ENCODE results near the gene TNFRSF14. TPM values are rescaled to one million over a fixed set of nuclear protein-coding genes. Genes with fewer than 3 reads are reported as not detected.
"Not testable (repeated sequence)": the region's sequence is repeated elsewhere in the genome, so short reads cannot be mapped to it uniquely, and the experiment has no call there.

The TNFRSF14 gene
- total RNA-seq, 2 donors from 2014 or later = 25.9 to 58.3 TPM

DNA sequence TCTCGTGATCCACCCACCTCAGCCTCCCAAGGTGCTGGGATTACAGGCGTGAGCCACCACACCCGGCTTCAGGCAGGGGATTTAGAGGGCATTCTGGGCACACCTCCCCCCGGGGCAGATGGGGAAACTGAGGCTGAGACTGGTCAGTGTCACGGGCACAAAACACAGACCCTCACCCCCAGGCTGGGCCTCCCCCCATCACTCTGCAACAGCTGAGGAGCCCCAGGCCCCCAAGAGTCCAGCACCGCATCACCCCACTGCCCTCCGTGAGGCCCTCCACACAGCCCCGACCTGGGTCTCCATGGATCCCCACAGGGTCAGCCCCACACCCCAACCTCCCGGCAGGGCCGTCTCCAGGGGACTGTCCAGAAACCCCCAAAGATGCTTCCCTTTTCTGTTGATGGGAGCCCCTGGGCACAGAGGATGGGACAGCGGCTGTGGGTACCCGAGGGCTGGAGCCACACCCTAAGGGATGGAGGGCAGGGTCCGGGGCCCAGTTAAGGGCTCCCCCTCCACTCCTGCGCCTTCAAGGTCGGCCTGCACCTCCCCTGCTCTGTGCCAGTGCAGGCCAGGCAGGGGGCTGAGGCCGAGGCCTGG is 11.0 kb downstream of the TNFRSF14 start:
- no peak overlapping the region for H3K4me3 ChIP-seq
- H3K27me3 ChIP-seq = no peaks in the 10 kb centered on the region
- ATAC-seq = no peak
- intact Hi-C loops (cut with DNase I) = no loop called here
- H3K36me3 ChIP-seq (replicated peaks in 1 of 2; ENCODE audit: insufficient read depth in 1 of 2, low read depth in 2 of 2) = no peaks in the 10 kb centered on the region
- DNase-seq = no peak
- no peaks in the 10 kb centered on the region for H3K9me3 ChIP-seq
- no peak overlapping the region for H3K27ac ChIP-seq
- no peak for TF ChIP-seq POLR2A (IDR thresholded peaks at IDR 0.05)
- TF ChIP-seq CTCF (IDR thresholded peaks at IDR 0.05) = no peak
- 71 to 72% methylated on average over 7 to 11 of the region's 16 CpGs for WGBS, 2 donors
- no peaks in the 10 kb centered on the region for H3K4me1 ChIP-seq

- H3K4me1 ChIP-seq; H3K4me3 ChIP-seq; ATAC-seq; H3K27ac ChIP-seq; H3K9me3 ChIP-seq; H3K36me3 ChIP-seq (replicated peaks in 1 of 2; ENCODE audit: insufficient read depth in 1 of 2, low read depth in 2 of 2); intact Hi-C loops (cut with DNase I); H3K27me3 ChIP-seq; DNase-seq: not testable (repeated sequence)
- 46% methylated on average over 4 of the region's 17 CpGs; no CpG with 5 or more reads in 1 of the 2 donors for WGBS, 2 donors
Observed at GRCh38 chr1:2568187-2568816, 12.1 kb downstream of the TNFRSF14 start.

- Histone ChIP-seq H3K4me1 (no peaks in the 10 kb centered on the region), H3K36me3 (replicated peaks in 1 of 2; ENCODE audit: insufficient read depth in 1 of 2, low read depth in 2 of 2) (no peaks in the 10 kb centered on the region), H3K27ac (no peak overlapping the region), H3K9me3 (no peaks in the 10 kb centered on the region), H3K4me3 (no peak overlapping the region), H3K27me3 (no peaks in the 10 kb centered on the region)
- intact Hi-C loops (cut with DNase I) = no loop called here
- 79 to 84% methylated on average over 12 to 15 of the region's 17 CpGs for WGBS, 2 donors
- DNase-seq = no peak
- TF ChIP-seq CTCF (IDR thresholded peaks at IDR 0.05) (no peak), POLR2A (IDR thresholded peaks at IDR 0.05) (no peak)
- no peak for ATAC-seq
Observed at GRCh38 chr1:2569060-2569459, 12.9 kb downstream of the TNFRSF14 start.

GRCh38 chr1:2569703-2570102 is 13.5 kb downstream of the TNFRSF14 start:
- DNase-seq; H3K36me3 ChIP-seq (replicated peaks in 1 of 2; ENCODE audit: insufficient read depth in 1 of 2, low read depth in 2 of 2); H3K9me3 ChIP-seq; H3K27ac ChIP-seq; ATAC-seq; H3K4me1 ChIP-seq; H3K27me3 ChIP-seq; intact Hi-C loops (cut with DNase I); H3K4me3 ChIP-seq: not testable (repeated sequence)
- 69 to 80% methylated on average over 9 of the region's 13 CpGs for WGBS, 2 donors

DNA sequence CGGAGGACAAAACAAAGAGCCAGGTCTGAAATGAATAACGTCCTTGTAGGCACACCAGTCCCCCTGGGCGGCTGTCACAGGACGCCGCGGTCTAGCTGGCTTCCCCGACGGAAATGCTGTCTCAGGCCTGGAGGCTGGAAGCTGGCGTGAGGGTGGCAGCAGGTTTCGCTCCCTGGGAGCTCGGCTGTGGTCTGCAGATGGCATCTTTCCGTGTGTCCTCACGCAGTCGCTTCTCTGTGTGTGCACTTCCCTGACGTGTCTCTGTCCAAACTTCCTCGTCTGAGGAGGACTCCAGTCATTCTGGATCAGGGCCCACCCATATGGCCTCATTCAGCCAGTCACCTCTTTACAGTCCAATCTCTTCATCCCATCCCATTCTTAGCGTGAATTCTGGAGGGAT is 14.2 kb downstream of the TNFRSF14 start:
- Histone ChIP-seq H3K27ac (no peak overlapping the region), H3K27me3 (no peaks in the 10 kb centered on the region)
- no peak for TF ChIP-seq CTCF (IDR thresholded peaks at IDR 0.05)
- no peak for TF ChIP-seq POLR2A (IDR thresholded peaks at IDR 0.05)

DNA sequence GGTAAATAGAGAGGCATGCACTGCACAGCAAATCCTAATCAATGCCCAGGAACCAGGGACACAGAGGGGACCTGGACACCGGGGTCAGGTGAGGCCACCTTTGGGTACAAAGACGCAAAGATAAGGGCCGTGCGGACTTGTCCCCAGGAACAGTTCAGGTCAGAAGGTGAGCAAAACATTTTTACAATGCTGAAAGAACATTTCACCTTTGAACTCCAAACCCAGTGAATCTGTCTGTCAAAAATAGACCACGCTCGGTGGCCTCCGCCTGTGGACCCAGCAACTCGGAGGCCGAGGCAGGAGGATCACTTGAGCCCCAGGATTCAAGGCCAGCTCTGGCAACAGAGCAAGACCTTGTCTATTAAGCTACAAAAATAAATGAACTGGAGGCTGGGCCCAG is 15.2 kb downstream of the TNFRSF14 start:
- H3K27me3 ChIP-seq = no peaks in the 10 kb centered on the region
- 88% methylated on average over 9 of the region's 9 CpGs for WGBS, 2 donors
- intact Hi-C loops (cut with DNase I) = no loop called here
- H3K36me3 ChIP-seq (replicated peaks in 1 of 2; ENCODE audit: insufficient read depth in 1 of 2, low read depth in 2 of 2) = no peaks in the 10 kb centered on the region
- no peak overlapping the region for H3K27ac ChIP-seq
- H3K9me3 ChIP-seq = no peaks in the 10 kb centered on the region
- H3K4me1 ChIP-seq = peaks cover 8% of the 10 kb centered on the region
- DNase-seq (no peak), ATAC-seq (no peak)
- H3K4me3 ChIP-seq = no peak overlapping the region
- TF ChIP-seq CTCF (IDR thresholded peaks at IDR 0.05) (no peak), POLR2A (IDR thresholded peaks at IDR 0.05) (no peak)

More for the DNA sequence above, 14.2 kb downstream of the TNFRSF14 start:
- Histone ChIP-seq H3K36me3 (replicated peaks in 1 of 2; ENCODE audit: insufficient read depth in 1 of 2, low read depth in 2 of 2) (no peaks in the 10 kb centered on the region), H3K9me3 (no peaks in the 10 kb centered on the region), H3K4me3 (no peak overlapping the region), H3K4me1 (no peaks in the 10 kb centered on the region)
- DNase-seq (no peak), ATAC-seq (no peak)
- intact Hi-C loops (cut with DNase I) = no loop called here
- WGBS, 2 donors = 77 to 79% methylated on average over 9 to 17 of the region's 17 CpGs

Measured in body of pancreas (tissue), 4 donors.